Smooth muscle cell of the brain vasculature (primary cell): ENCODE results near the gene GGA3.
"Not testable (repeated sequence)": the region's sequence is repeated elsewhere in the genome, so short reads cannot be mapped to it uniquely, and the experiment has no call there.

Experiments used
- DNase-seq: peaks from one replicate; pipeline ENCODE4 v3.0.0-alpha.2; 2012; ENCODE audit warnings: low read depth, low spot score

The GGA3 gene

GRCh38 chr17:75261336-75262111, at the start of gene GGA3, which contains the start of gene MRPS7:
Gene GGA3 (minus strand): TSS chr17:75261606. CDS start chr17:75261587, 19 bp downstream.
Gene MRPS7 (plus strand): TSS chr17:75261879. CDS start chr17:75261901, 22 bp downstream.
- peak; percentile 90 for DNase-seq

GRCh38 chr17:75308732-75309629, 47.6 kb upstream of the GGA3 start:
- DNase-seq, result no peak

GRCh38 chr17:75307957-75308731, 46.7 kb upstream of the GGA3 start:
- DNase-seq, result no peak

GRCh38 chr17:75301502-75302206, 40.2 kb upstream of the GGA3 start:
- no peak for DNase-seq

GRCh38 chr17:75301049-75301448, 39.6 kb upstream of the GGA3 start:
- DNase-seq, result no peak

GRCh38 chr17:75300280-75300679, 38.9 kb upstream of the GGA3 start:
- no peak for DNase-seq

- DNase-seq, result no peak
Observed at GRCh38 chr17:75295201-75296158, 34.1 kb upstream of the GGA3 start.

GRCh38 chr17:75292810-75293448, 31.5 kb upstream of the GGA3 start:
- DNase-seq, result not testable (repeated sequence)

GRCh38 chr17:75289832-75290337, 28.5 kb upstream of the GGA3 start:
- no peak for DNase-seq

- peak; percentile 96 for DNase-seq
Observed at GRCh38 chr17:75289115-75289831, 27.9 kb upstream of the GGA3 start, which contains the start of gene SLC25A19. Gene SLC25A19 (minus strand): TSS chr17:75289433. CDS start chr17:75286764, 2,669 bp downstream.

- DNase-seq, result no peak
Observed at GRCh38 chr17:75288770-75289114, 27.3 kb upstream of the GGA3 start.

GRCh38 chr17:75288359-75288758, 27.0 kb upstream of the GGA3 start:
- no peak for DNase-seq

GRCh38 chr17:75287221-75287620, 25.8 kb upstream of the GGA3 start:
- DNase-seq, result no peak

GRCh38 chr17:75285123-75285522, 23.7 kb upstream of the GGA3 start:
- no peak for DNase-seq

GRCh38 chr17:75280189-75280588, 18.8 kb upstream of the GGA3 start:
- not testable (repeated sequence) for DNase-seq

- no peak for DNase-seq
Observed at GRCh38 chr17:75277664-75278071, 16.3 kb upstream of the GGA3 start.

- no peak for DNase-seq
Observed at GRCh38 chr17:75273977-75274708, 12.7 kb upstream of the GGA3 start.

- DNase-seq, result no peak
Observed at GRCh38 chr17:75272848-75273184, 11.4 kb upstream of the GGA3 start.
